DOHH2 (cell line): Measurements from ENCODE around the gene RESP18.

ENCODE experiments used
- CTCF ChIP-seq: fragments of 200-600 bp; sonication (generic); IDR thresholded peaks from one replicate; pipeline ENCODE4 v1.5.1; 2014; ENCODE audit warnings: antibody characterized with exemption, mild to moderate bottlenecking, low read depth, low read length; ENCODE audit not compliant: poor library complexity, severe bottlenecking
- EZH2phosphoT487 ChIP-seq: fragments of 200-600 bp; sonication (generic); IDR thresholded peaks from 2 replicates; pipeline ENCODE4 v1.6.1; 2017; ENCODE audit warnings: borderline replicate concordance, mild to moderate bottlenecking, antibody characterized with exemption, low read length, moderate library complexity, mixed read lengths

GRCh38 chr2:219350710-219351221 lies 18.2 kb upstream of the RESP18 start:
- TF ChIP-seq CTCF (no peak), EZH2phosphoT487 (no peak)
